GM21367 (cell line): Measurements from ENCODE around the gene FAM83D.
A peak's percentile ranks its signal among the peaks of the same experiment; 100 is the strongest.

ENCODE experiments used
- ATAC-seq: cut with Tn5 transposase; IDR thresholded peaks from one replicate; pipeline ENCODE4 v1.9.1; 2021; ENCODE audit not compliant: unreplicated experiment

Gene FAM83D

GRCh38 chr20:38926142-38926933 is at the start of gene FAM83D:
FAM83D (plus strand) TSS chr20:38926417; CDS start chr20:38926443, 26 bp downstream.
- ATAC-seq: peak; percentile 78

DNA sequence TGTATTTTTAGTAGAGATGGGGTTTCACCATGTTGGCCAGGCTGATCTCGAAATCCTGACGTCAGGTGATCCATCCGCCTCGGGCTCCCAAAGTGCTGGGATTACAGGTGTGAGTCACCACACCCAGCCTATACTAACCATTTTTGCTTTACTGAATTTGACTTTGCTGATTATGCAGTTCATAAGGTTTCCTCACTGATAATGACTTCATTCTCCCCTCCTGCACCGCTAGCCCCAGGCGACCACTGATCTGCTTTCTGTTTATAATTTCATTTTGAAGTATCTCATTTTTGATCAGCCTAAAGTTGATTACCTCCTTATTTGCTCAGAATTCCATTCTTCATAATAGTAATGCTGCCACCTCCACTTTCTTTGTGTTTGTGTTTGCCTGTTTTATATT is 48.7 kb upstream of the FAM83D start:
- ATAC-seq: no peak

DNA sequence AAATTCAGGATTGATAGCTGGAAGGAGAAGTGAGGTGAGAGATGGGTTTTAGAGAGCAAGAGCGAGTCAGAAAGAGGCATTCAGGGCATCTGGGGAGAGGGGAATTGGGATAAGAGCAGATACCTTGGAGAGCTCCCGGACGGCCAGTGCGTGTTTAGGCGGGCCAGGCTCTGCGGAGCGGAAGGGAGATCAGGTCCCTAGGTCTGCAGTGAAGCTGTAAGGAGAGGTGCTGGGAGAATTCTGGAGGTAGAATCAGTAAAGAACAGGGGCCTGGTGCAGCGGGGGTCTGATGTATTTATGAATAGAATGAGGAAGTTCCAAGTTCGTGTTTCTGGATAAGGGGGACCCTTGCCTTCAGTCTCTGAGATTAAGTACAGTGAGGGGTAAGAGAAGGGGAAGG is 47.4 kb upstream of the FAM83D start:
- no peak for ATAC-seq

DNA sequence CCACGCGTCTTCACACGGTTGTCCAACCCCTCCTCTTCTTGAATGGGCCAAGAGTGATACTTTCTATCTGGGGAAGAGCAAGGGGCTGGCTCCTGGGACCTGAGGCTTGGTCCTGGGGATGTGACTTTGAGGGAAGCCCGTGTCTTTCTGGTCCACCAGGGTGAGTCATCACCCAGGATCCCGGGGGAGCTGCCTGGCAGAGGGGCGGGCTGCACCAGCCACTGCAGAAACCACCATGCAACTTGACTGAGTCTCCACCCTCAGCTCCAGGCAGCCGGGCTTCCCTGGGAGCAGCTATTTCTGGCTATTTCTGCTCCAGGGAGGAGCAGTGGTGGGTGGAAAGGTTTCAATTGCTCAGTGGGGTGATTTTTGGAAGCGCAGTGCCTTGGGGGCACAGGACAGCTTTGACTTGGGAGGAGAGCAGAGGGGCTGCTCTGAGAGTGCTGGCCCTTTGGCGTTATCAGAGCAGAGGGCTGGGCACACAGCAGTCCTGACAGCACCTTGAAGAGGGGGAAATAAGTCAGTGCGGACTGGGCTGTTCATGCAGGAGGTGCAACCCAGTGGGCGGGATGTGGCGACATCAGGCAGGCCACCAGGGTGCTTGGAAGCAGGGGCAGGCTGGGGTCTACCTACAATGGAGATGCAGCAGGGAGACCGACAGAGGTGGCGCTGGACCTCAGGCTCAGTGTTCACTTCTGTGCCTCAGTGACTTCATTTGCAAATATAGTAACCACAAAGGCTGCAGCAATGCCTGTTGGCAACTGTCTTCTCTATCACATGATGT is 45.1 kb upstream of the FAM83D start:
- no peak for ATAC-seq

- ATAC-seq: no peak
Measured at GRCh38 chr20:38881806-38882440, 44.3 kb upstream of the FAM83D start.

GRCh38 chr20:38882600-38882999 is 43.6 kb upstream of the FAM83D start:
- ATAC-seq: no peak

GRCh38 chr20:38883081-38883980 is 42.9 kb upstream of the FAM83D start:
- no peak for ATAC-seq

DNA sequence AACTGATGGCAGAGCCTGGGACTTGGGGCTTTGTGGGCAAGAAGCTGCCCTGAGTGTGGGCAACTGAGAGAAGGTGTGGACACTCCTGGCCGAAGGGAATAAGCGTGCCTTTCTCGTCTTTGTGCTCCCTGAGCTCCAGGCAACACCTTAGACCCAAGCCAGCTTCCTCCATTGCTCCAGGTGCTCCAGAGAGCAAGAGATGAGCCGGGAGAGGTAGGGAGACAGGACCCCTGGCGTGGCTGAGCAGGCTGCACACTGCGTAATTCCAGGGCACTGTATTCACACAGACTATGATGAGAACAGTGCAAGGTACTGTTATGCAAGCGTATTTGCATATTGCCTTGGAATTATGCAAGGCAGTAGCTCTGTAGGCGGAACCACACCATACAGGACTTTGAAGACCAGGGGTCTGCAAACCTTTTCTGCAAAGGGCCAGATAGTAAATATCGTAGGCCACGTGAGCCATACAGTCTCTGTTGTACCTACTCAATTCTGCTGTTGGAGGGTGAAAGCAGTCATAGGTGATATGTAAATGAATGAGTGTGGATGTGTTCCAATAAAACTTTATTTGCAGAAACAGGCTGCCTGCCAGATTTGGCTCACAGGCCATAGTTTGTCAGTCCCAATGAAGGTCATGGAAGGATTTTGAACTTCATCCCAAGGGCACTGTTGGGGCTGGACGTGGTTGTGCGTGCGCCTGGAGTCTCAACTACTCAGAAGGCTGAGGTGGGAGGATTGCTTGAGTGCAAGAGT is 42.1 kb upstream of the FAM83D start:
- ATAC-seq: no peak

- no peak for ATAC-seq
Measured at GRCh38 chr20:38885357-38885756, 40.9 kb upstream of the FAM83D start.

GRCh38 chr20:38888059-38888831 is 38.0 kb upstream of the FAM83D start:
- no peak for ATAC-seq

- no peak for ATAC-seq
Measured at GRCh38 chr20:38889050-38889449, 37.2 kb upstream of the FAM83D start.

GRCh38 chr20:38889792-38890496 is 36.3 kb upstream of the FAM83D start:
- ATAC-seq: no peak

DNA sequence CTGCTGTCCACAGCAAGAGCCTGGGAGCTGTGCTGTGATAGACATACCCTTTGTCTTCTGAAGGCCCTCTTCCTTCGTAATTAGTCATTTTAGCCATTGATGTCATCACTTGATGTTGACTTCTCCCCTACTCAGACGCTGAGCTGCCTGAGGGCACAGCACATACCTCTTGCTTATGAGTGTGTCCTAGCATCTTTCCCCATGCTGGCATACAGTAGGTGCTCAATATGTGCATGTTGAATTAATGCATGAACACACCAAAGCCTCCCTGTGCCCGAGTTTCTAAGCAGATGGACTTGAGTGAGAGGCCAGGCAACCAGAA is 35.8 kb upstream of the FAM83D start:
- no peak for ATAC-seq

GRCh38 chr20:38892091-38892981 is 33.9 kb upstream of the FAM83D start:
- ATAC-seq: peak; percentile 65

- no peak for ATAC-seq
Measured at GRCh38 chr20:38893056-38893564, 33.1 kb upstream of the FAM83D start.

- peak; percentile 35 for ATAC-seq
Measured at GRCh38 chr20:38893565-38894090, 32.6 kb upstream of the FAM83D start.

DNA sequence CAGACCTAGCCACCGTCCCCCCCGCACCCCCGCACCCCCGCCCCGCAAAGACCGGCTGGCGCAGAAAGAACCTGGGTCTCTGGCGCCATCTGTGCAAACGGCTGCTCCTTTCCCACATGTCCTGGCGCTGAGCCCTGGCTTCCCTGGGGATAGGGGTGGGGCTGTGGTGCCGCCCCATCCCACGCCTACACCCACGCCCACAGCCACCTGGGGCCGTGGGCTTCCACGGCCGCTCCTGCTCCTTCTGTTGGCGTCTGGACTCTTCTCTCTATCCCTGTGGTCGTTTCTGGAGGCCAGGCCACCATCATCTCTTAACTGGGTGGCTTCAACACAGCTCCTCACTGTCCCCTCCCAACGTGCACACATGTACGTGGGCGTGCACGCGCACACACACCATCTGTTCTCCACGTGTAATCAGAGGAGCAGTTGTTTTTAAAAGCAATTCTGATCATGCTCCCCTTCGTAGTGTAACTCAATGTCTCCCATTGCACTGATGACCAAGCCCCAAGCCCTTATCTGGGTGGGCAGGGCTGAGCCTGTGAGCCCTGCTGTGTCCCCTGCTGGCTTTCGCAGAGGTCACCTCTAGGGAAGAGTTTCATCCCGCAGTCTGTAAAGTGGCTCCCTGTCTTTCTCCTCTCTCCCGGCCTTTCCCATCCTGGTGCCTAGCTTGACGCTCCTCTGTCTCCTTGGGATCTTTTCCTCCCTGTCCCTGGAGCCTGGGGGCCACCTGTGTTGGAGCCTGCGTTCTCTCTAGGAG is 31.9 kb upstream of the FAM83D start:
- no peak for ATAC-seq
